Measurements from ENCODE around the gene PTOV1.
A peak's percentile ranks its signal among the peaks of the same experiment; 100 is the strongest.

Gene PTOV1

GRCh38 chr19:49850487-49851342 is at the start of gene PTOV1:
TSS of gene PTOV1 (plus strand) at chr19:49851159.
- peak; percentile 90 for DNase-seq

- no peak for DNase-seq
These were observed 49.5 kb upstream of the PTOV1 start for GRCh38 chr19:49801401-49801888.

- DNase-seq, result no peak
These were observed 48.8 kb upstream of the PTOV1 start for GRCh38 chr19:49801966-49802661.

GRCh38 chr19:49802836-49803528 is 48.0 kb upstream of the PTOV1 start:
- DNase-seq, result no peak

- no peak for DNase-seq
These were observed 47.5 kb upstream of the PTOV1 start for GRCh38 chr19:49803529-49803856.

GRCh38 chr19:49805822-49806619 is 44.9 kb upstream of the PTOV1 start:
- DNase-seq, result no peak

- DNase-seq, result no peak
These were observed 44.4 kb upstream of the PTOV1 start for GRCh38 chr19:49806620-49806959.

GRCh38 chr19:49807058-49807903 is 43.7 kb upstream of the PTOV1 start:
- no peak for DNase-seq

GRCh38 chr19:49807904-49808675 is 42.9 kb upstream of the PTOV1 start:
- DNase-seq, result no peak

GRCh38 chr19:49808711-49809159 is 42.2 kb upstream of the PTOV1 start:
- peak; percentile 92 for DNase-seq

GRCh38 chr19:49809160-49809940 is 41.6 kb upstream of the PTOV1 start:
- DNase-seq, result peak; percentile 69

- no peak for DNase-seq
These were observed 41.0 kb upstream of the PTOV1 start for GRCh38 chr19:49809941-49810389.

- DNase-seq, result no peak
These were observed 39.6 kb upstream of the PTOV1 start for GRCh38 chr19:49811328-49811727.

- no peak for DNase-seq
These were observed 38.4 kb upstream of the PTOV1 start for GRCh38 chr19:49812452-49812996.

GRCh38 chr19:49812997-49813861 is 37.7 kb upstream of the PTOV1 start, which contains the start of gene FUZ:
TSS of gene FUZ (minus strand) at chr19:49813292. CDS start at chr19:49813106, 186 bp downstream.
- peak; percentile 98 for DNase-seq

- DNase-seq, result peak; percentile 34
These were observed 36.9 kb upstream of the PTOV1 start for GRCh38 chr19:49814010-49814409.

- DNase-seq, result no peak
These were observed 34.4 kb upstream of the PTOV1 start for GRCh38 chr19:49816590-49816989.

- peak; percentile 90 for DNase-seq
These were observed 32.9 kb upstream of the PTOV1 start, which contains the start of gene MED25 for GRCh38 chr19:49817964-49818648. TSS of gene MED25 (plus strand) at chr19:49818289. CDS start at chr19:49818342, 53 bp downstream.

All from CD4-positive, alpha-beta T cell treated with Interleukin-21 for 1 hour (primary cell).